HCT116 (cell line): ENCODE results near the gene P2RY12. TPM values are rescaled to one million over a fixed set of nuclear protein-coding genes. Genes with fewer than 3 reads are reported as not detected.

ENCODE experiments used
- ATAC-seq: fragments of 200-7000 bp; cut with Tn5 transposase; 2 replicates; pipeline ENCODE4 v1.9.1; 2020; ENCODE audit warnings: mild to moderate bottlenecking, moderate library complexity
- BruUV-seq: library from RNA; stranded (reverse); fragments of 400-500 nt; replicated peaks from 2 replicates; lab custom pipeline; 2021; lab: Mats Ljungman, UMichigan
- CTCF ChIA-PET: fragments of 300-600 bp; sonication (Branson Sonifier 250); formaldehyde crosslinking; loops from one replicate; lab custom pipeline; 2021; ENCODE audit warnings: antibody characterized with exemption; lab: Charles Lee
- POLR2A ChIA-PET: fragments of 300-600, 350-600 bp; sonication (Branson Sonifier 250); formaldehyde crosslinking; loops from one replicate; lab custom pipeline; 2021; ENCODE audit warnings: antibody characterized with exemption; lab: Charles Lee
- RAD21 ChIA-PET, 2 experiments: fragments of 300-600 bp; sonication (Branson Sonifier 250); formaldehyde crosslinking; loops; one replicate each; lab custom pipeline; 2023; ENCODE audit warnings: low total read pairs in 2 of 2; ENCODE audit not compliant: uncharacterized antibody in 2 of 2, unreplicated experiment in 2 of 2, low non-redundant PET in 1 of 2; lab: Charles Lee
- DNase-seq: peaks from one replicate; pipeline ENCODE4 v3.0.0-alpha.2; 2010; ENCODE audit warnings: low read depth, low spot score
- H2AFZ ChIP-seq: fragments of 200-600 bp; shearing (Covaris generic), sonication (generic); 2 replicates; pipeline ENCODE4 v1.6.1; 2017; ENCODE audit warnings: low read depth, mixed run types, mixed read lengths, antibody characterized with exemption, low read length; ENCODE audit not compliant: poor library complexity, severe bottlenecking
- H3K27ac ChIP-seq: 2 replicates; pipeline ENCODE4 v1.5.1; 2012; ENCODE audit warnings: low read depth, low read length
- H3K27me3 ChIP-seq: fragments of 200-600 bp; sonication (generic); 2 replicates; pipeline ENCODE4 v1.6.1; 2016; ENCODE audit warnings: mixed run types, low read length, mixed read lengths; ENCODE audit not compliant: insufficient read depth
- H3K36me3 ChIP-seq, 2 experiments: fragments of 200-500 bp in 1 of 2; fragments of 200-600 bp in 1 of 2; sonication (Bioruptor generic) in 1 of 2; sonication (generic) in 1 of 2; 2 replicates each; pipeline versions ENCODE4 v1.5.1 to v1.6.1; 2014 to 2016; ENCODE audit warnings: low read length in 2 of 2, inconsistent platforms in 1 of 2, mixed read lengths in 1 of 2, mixed run types in 1 of 2; ENCODE audit not compliant: insufficient read depth in 2 of 2, control insufficient read depth in 1 of 2
- H3K4me1 ChIP-seq, 2 experiments: fragments of 200-600 bp in 1 of 2; sonication (generic) in 1 of 2; 2 replicates each; pipeline versions ENCODE4 v1.5.1 to v1.6.1; 2012 to 2017; ENCODE audit warnings: low read length in 2 of 2, inconsistent platforms in 1 of 2, mild to moderate bottlenecking in 1 of 2, mixed read lengths in 1 of 2, mixed run types in 1 of 2, moderate library complexity in 1 of 2; ENCODE audit not compliant: insufficient read depth in 2 of 2, control insufficient read depth in 1 of 2
- H3K4me2 ChIP-seq: fragments of 200-600 bp; sonication (generic); 2 replicates; pipeline ENCODE4 v1.6.1; 2017; ENCODE audit warnings: mixed run types, low read length, mixed read lengths
- H3K4me3 ChIP-seq, 2 experiments: fragments of 200-600 bp in 1 of 2; sonication (generic) in 1 of 2; replicated peaks in 1 of 2; 2 replicates each; pipeline ENCODE4 v1.5.1; 2011 to 2016; ENCODE audit warnings: low read length in 2 of 2, control low read depth in 1 of 2, low read depth in 1 of 2, mild to moderate bottlenecking in 1 of 2, mixed read lengths in 1 of 2, mixed run types in 1 of 2
- H3K79me2 ChIP-seq: fragments of 200-600 bp; sonication (generic); 2 replicates; pipeline ENCODE4 v1.6.1; 2017; ENCODE audit warnings: mild to moderate bottlenecking, mixed run types, low read length, moderate library complexity, mixed read lengths; ENCODE audit not compliant: insufficient read depth
- H3K9ac ChIP-seq: fragments of 200-600 bp; sonication (generic); 2 replicates; pipeline ENCODE4 v1.6.1; 2016; ENCODE audit warnings: low read length, mixed read lengths
- H3K9me2 ChIP-seq: fragments of 200-600 bp; sonication (generic), shearing (Covaris generic); 2 replicates; pipeline ENCODE4 v1.6.1; 2017; ENCODE audit warnings: mixed run types, mild to moderate bottlenecking, moderate library complexity; ENCODE audit not compliant: insufficient read depth
- H3K9me3 ChIP-seq, 2 experiments: fragments of 200-500 bp in 1 of 2; fragments of 200-600 bp in 1 of 2; sonication (Bioruptor generic) in 1 of 2; sonication (generic) in 1 of 2; 2 replicates each; pipeline ENCODE4 v1.6.1; 2014 to 2017; ENCODE audit warnings: low read length in 2 of 2, mixed read lengths in 2 of 2, inconsistent platforms in 1 of 2, low read depth in 1 of 2, mild to moderate bottlenecking in 1 of 2, mixed run types in 1 of 2, moderate library complexity in 1 of 2; ENCODE audit not compliant: control insufficient read depth in 1 of 2, insufficient read depth in 1 of 2
- H4K20me1 ChIP-seq: fragments of 200-600 bp; sonication (generic), shearing (Covaris generic); 2 replicates; pipeline ENCODE4 v1.6.1; 2017; ENCODE audit warnings: mixed run types, mild to moderate bottlenecking, moderate library complexity; ENCODE audit not compliant: insufficient read depth
- CBX3 ChIP-seq: IDR thresholded peaks from 2 replicates; pipeline ENCODE4 v1.6.1; 2012; ENCODE audit warnings: low read depth
- CEBPB ChIP-seq: IDR thresholded peaks from 2 replicates; pipeline ENCODE4 v1.6.1; 2012; ENCODE audit warnings: low read depth
- EGR1 ChIP-seq: IDR thresholded peaks from 2 replicates; pipeline ENCODE4 v1.6.1; 2012; ENCODE audit warnings: low read depth
- ELF1 ChIP-seq: IDR thresholded peaks from 2 replicates; pipeline ENCODE4 v1.6.1; 2012; ENCODE audit warnings: low read depth, borderline replicate concordance
- EZH2 ChIP-seq: fragments of 200-600 bp; sonication (generic); IDR thresholded peaks from 2 replicates; pipeline ENCODE4 v1.6.1; 2017; ENCODE audit warnings: antibody characterized with exemption, mixed run types
- EZH2phosphoT487 ChIP-seq: fragments of 200-600 bp; IDR thresholded peaks from 2 replicates; pipeline ENCODE4 v1.6.1; 2018; ENCODE audit warnings: antibody characterized with exemption, borderline replicate concordance
- POLR2A ChIP-seq: IDR thresholded peaks from 2 replicates; pipeline ENCODE4 v1.7.0; 2011; ENCODE audit warnings: borderline replicate concordance; ENCODE audit not compliant: insufficient read depth, insufficient read length; ENCODE audit errors: extremely low read depth
- SIN3A ChIP-seq: IDR thresholded peaks from 2 replicates; pipeline ENCODE4 v1.6.1; 2012; ENCODE audit warnings: low read depth
- SP1 ChIP-seq: IDR thresholded peaks from 2 replicates; pipeline ENCODE4 v1.6.1; 2012; ENCODE audit warnings: low read depth
- ZBTB33 ChIP-seq: IDR thresholded peaks from 2 replicates; pipeline ENCODE4 v1.6.1; 2011; ENCODE audit warnings: mild to moderate bottlenecking, low read length, moderate library complexity; ENCODE audit not compliant: insufficient replicate concordance; ENCODE audit errors: extremely low read depth
- intact Hi-C: fragments of 100-400 bp; cut with micrococcal nuclease; formaldehyde crosslinking; loops from 2 replicates; pipeline ENCODE4 v1.10.0; 2022
- total RNA-seq: library from RNA; stranded (reverse); gene quantifications from one replicate; pipeline ENCODE4 v1.2.1, GENCODE V29; 2021; ENCODE audit not compliant: unreplicated experiment

Gene P2RY12
- total RNA-seq, 1 experiment from 2014 or later = not detected

DNA sequence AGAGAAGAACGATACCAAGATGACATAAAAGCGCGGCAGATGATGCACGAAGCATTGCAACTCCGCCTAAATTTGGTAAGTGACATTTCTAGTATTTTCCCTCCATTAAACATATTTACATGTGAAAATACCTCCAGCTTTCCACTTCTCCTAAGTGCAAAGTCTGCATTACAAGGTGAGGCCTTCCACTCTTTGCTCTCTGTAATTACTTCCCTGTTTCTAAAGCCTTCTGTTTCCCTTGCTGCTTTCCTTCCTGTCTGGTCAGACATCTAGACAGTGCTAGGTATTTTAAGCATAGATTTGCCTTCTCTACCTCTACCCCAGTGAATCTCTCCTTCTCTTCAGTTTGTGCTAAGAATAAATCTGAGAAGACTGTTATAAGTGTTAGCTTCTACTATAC lies 1.9 kb downstream of the P2RY12 start:
- POLR2A ChIA-PET = no interaction called here
- no peak for TF ChIP-seq SIN3A
- no peak for TF ChIP-seq EZH2
- no peak for TF ChIP-seq CEBPB
- no peak for TF ChIP-seq EZH2phosphoT487
- no peak for TF ChIP-seq CBX3
- TF ChIP-seq POLR2A = no peak
- no peak for TF ChIP-seq EGR1
- no peak for TF ChIP-seq ZBTB33
- no peak for TF ChIP-seq ELF1
- TF ChIP-seq SP1 = no peak
- CTCF ChIA-PET = no interaction called here
- no TSS peak for BruUV-seq
- H4K20me1 ChIP-seq = no peaks in the 10 kb centered on the region
- DNase-seq (no peak), ATAC-seq (no peak)
- H3K27me3 ChIP-seq = no peaks in the 10 kb centered on the region
- RAD21 ChIA-PET = no interaction called here
- H3K27ac ChIP-seq = no peak overlapping the region
- no peak overlapping the region for H3K4me3 ChIP-seq
- H3K36me3 ChIP-seq = no peaks in the 10 kb centered on the region
- H2AFZ ChIP-seq = no peak overlapping the region
- H3K4me2 ChIP-seq = no peak overlapping the region
- intact Hi-C loops = no loop called here
- no peaks in the 10 kb centered on the region for H3K79me2 ChIP-seq
- H3K9ac ChIP-seq = no peak overlapping the region
- no peaks in the 10 kb centered on the region for H3K4me1 ChIP-seq
- H3K9me3 ChIP-seq = no peaks in the 10 kb centered on the region
- H3K9me2 ChIP-seq = no peaks in the 10 kb centered on the region
